HepG2 (cell line): Measurements from ENCODE around the gene P2RY6. TPM values are rescaled to one million over a fixed set of nuclear protein-coding genes. Genes with fewer than 3 reads are reported as not detected.

Experiments used
- BCL3 ChIP-seq: sonication (generic); formaldehyde crosslinking; IDR thresholded peaks from 2 replicates; pipeline ENCODE4 v1.5.1; 2020; ENCODE audit warnings: mild to moderate bottlenecking, missing genetic modification reagents, moderate library complexity
- BCL6 ChIP-seq: IDR thresholded peaks from 2 replicates; pipeline ENCODE4 v1.6.1; 2016; ENCODE audit warnings: missing genetic modification reagents, missing compliant biosample characterization
- DMAP1 ChIP-seq: IDR thresholded peaks from 2 replicates; pipeline ENCODE4 v1.6.1; 2016
- ELF3 ChIP-seq: IDR thresholded peaks from 2 replicates; pipeline ENCODE4 v1.6.1; 2016; ENCODE audit warnings: missing genetic modification reagents, missing compliant biosample characterization
- FOXM1 ChIP-seq: sonication (generic); formaldehyde crosslinking; IDR thresholded peaks from 2 replicates; pipeline ENCODE4 v1.5.0; 2020; ENCODE audit warnings: missing genetic modification reagents
- GATAD2A ChIP-seq: IDR thresholded peaks from 2 replicates; pipeline ENCODE4 v1.6.1; 2016
- HNF4A ChIP-seq: sonication (generic); formaldehyde crosslinking; IDR thresholded peaks from 2 replicates; pipeline ENCODE4 v1.4.0; 2020; ENCODE audit warnings: missing genetic modification reagents
- KDM4B ChIP-seq: sonication (generic); formaldehyde crosslinking; IDR thresholded peaks from 2 replicates; pipeline ENCODE4 v1.4.0; 2020; ENCODE audit warnings: missing genetic modification reagents
- MYC ChIP-seq: sonication (generic); formaldehyde crosslinking; IDR thresholded peaks from 2 replicates; pipeline ENCODE4 v1.9.0; 2021; ENCODE audit warnings: missing genetic modification reagents, borderline replicate concordance
- SMAD9 ChIP-seq: sonication (generic); formaldehyde crosslinking; IDR thresholded peaks from 2 replicates; pipeline ENCODE4 v1.5.1; 2020; ENCODE audit warnings: mild to moderate bottlenecking, missing genetic modification reagents
- SMC3 ChIP-seq: IDR thresholded peaks from 2 replicates; pipeline ENCODE4 v1.6.1; 2011; ENCODE audit warnings: low read length, improper control_type of control experiment
- SOX6 ChIP-seq, 2 experiments: fragments of 450-650 bp in 1 of 2; sonication (generic) in 1 of 2; formaldehyde crosslinking in 1 of 2; IDR thresholded peaks; 2 replicates each; pipeline versions ENCODE4 v1.4.0 to v1.6.1; 2017 to 2020; ENCODE audit warnings: antibody characterized with exemption in 1 of 2, mild to moderate bottlenecking in 1 of 2, missing genetic modification reagents in 1 of 2
- SP1 ChIP-seq, 2 experiments: fragments of 450-650 bp in 1 of 2; sonication (generic) in 1 of 2; formaldehyde crosslinking in 1 of 2; IDR thresholded peaks; 2 replicates each; pipeline versions ENCODE4 v1.4.0 to v1.6.1; 2016 to 2020; ENCODE audit warnings: missing genetic modification reagents in 1 of 2
- SRSF1 ChIP-seq: fragments of 200-400 bp; formaldehyde crosslinking; optimal IDR thresholded peaks from 2 replicates; pipeline ENCODE3; 2017; ENCODE audit warnings: mild to moderate bottlenecking, low read depth, low read length, moderate library complexity
- TBL1XR1 ChIP-seq: fragments of 150-350 bp; IDR thresholded peaks from 2 replicates; pipeline ENCODE4 v1.6.1; 2014; ENCODE audit warnings: borderline replicate concordance, low read length; ENCODE audit not compliant: partially characterized antibody
- TOE1 ChIP-seq: sonication (generic); formaldehyde crosslinking; IDR thresholded peaks from 2 replicates; pipeline ENCODE4 v1.4.0; 2020; ENCODE audit warnings: mild to moderate bottlenecking, missing genetic modification reagents
- USF2 ChIP-seq, 2 experiments: sonication (generic) in 1 of 2; formaldehyde crosslinking in 1 of 2; IDR thresholded peaks; 2 replicates each; pipeline versions ENCODE4 v1.5.1 to v1.6.1; 2011 to 2020; ENCODE audit warnings: borderline replicate concordance in 1 of 2, low read depth in 1 of 2, low read length in 1 of 2, mild to moderate bottlenecking in 1 of 2, missing genetic modification reagents in 1 of 2, moderate library complexity in 1 of 2
- ZBED4 ChIP-seq: sonication (generic); formaldehyde crosslinking; IDR thresholded peaks from 2 replicates; pipeline ENCODE4 v1.4.0; 2020; ENCODE audit warnings: missing genetic modification reagents, borderline replicate concordance
- ZNF383 ChIP-seq: sonication (generic); formaldehyde crosslinking; IDR thresholded peaks from 2 replicates; pipeline ENCODE4 v1.4.0; 2020; ENCODE audit warnings: missing genetic modification reagents, mild to moderate bottlenecking, borderline replicate concordance
- ZNF430 ChIP-seq: sonication (generic); formaldehyde crosslinking; IDR thresholded peaks from 2 replicates; pipeline ENCODE4 v1.9.0; 2021; ENCODE audit warnings: mild to moderate bottlenecking, missing genetic modification reagents
- ZNF564 ChIP-seq: sonication (generic); formaldehyde crosslinking; IDR thresholded peaks from 2 replicates; pipeline ENCODE4 v1.8.1; 2023; ENCODE audit warnings: mild to moderate bottlenecking, missing genetic modification reagents
- ZSCAN25 ChIP-seq: sonication (generic); formaldehyde crosslinking; IDR thresholded peaks from 2 replicates; pipeline ENCODE4 v1.8.0; 2022; ENCODE audit warnings: mild to moderate bottlenecking, missing genetic modification reagents
- ZSCAN9 ChIP-seq: IDR thresholded peaks from 2 replicates; pipeline ENCODE4 v1.6.1; 2016; ENCODE audit warnings: borderline replicate concordance
- polyA plus RNA-seq, 8 experiments: library from polyadenylated mRNA; depleted of rRNA in 3 of 8; stranded (reverse) in 7 of 8; unstranded in 1 of 8; fragments of >200 nt; fragmentation: Illumina TruSeq in 4 of 8; extraction: Trizol in 4 of 8; gene quantifications; 2 replicates each; pipeline versions ENCODE4 v1.2.1 to v1.2.3, GENCODE V29; 2011 to 2016; ENCODE audit warnings: low read depth in 4 of 8, missing spikeins in 1 of 8, mixed read lengths in 1 of 8; ENCODE audit not compliant: insufficient read depth in 1 of 8
- total RNA-seq, 5 experiments: library from RNA; depleted of rRNA; stranded (reverse); fragments of >200 nt; fragmentation: Illumina TruSeq; extraction: Trizol; gene quantifications; 2 replicates each; pipeline ENCODE4 v1.2.3, GENCODE V29; 2016; ENCODE audit warnings: low read depth in 1 of 5

The P2RY6 gene
- total and polyA plus RNA-seq, 2 of the 13 experiments (the other 11 are each of a cell fraction or from before 2014, with no cell fraction given), result 0.09 to 0.29 TPM

GRCh38 chr11:73314117-73314961 is 42.2 kb downstream of the P2RY6 start (continued):
- no peak for TF ChIP-seq ZSCAN9 (CRISPR knock-in tag)
- TF ChIP-seq HNF4A, result peak; percentile 50
- no peak for TF ChIP-seq TOE1
- no peak for TF ChIP-seq TBL1XR1
- TF ChIP-seq SRSF1, result no peak
- TF ChIP-seq USF2 (IDR thresholded peaks at IDR 0.05; ENCODE audit: low read depth, low read length), result no peak
- TF ChIP-seq USF2 (CRISPR knock-in tag; IDR thresholded peaks at IDR 0.05; ENCODE audit: borderline replicate concordance), result no peak
- TF ChIP-seq ZNF383 (CRISPR knock-in tag), result no peak
- 0 out of 2 replicates have a peak, but pooled peaks have one; percentile 62 for TF ChIP-seq KDM4B (CRISPR knock-in tag)
- peak; percentile 70 for TF ChIP-seq ELF3 (CRISPR knock-in tag)
- no peak for TF ChIP-seq ZBED4 (CRISPR knock-in tag)
- TF ChIP-seq GATAD2A (CRISPR knock-in tag), result peak; percentile 52; the same call in 1 of the 2 replicates
- no peak for TF ChIP-seq SMC3
- TF ChIP-seq BCL6 (CRISPR knock-in tag), result peak; percentile 57
- peak; percentile 68; the same call in 1 of the 2 replicates for TF ChIP-seq ZNF430
- 0 out of 2 replicates have a peak, but pooled peaks have one; percentile 30 for TF ChIP-seq DMAP1 (CRISPR knock-in tag)
- no peak for TF ChIP-seq SOX6 (IDR thresholded peaks at IDR 0.05)
- peak; percentile 61; the same call in 1 of the 2 replicates for TF ChIP-seq SOX6 (CRISPR knock-in tag; IDR thresholded peaks at IDR 0.05)
- 0 out of 2 replicates have a peak, but pooled peaks have one; percentile 26 for TF ChIP-seq MYC
- TF ChIP-seq ZNF564 (CRISPR knock-in tag), result no peak; the same call in 1 of the 2 replicates
- no peak for TF ChIP-seq SMAD9 (CRISPR knock-in tag)
- no peak for TF ChIP-seq FOXM1
- no peak for TF ChIP-seq SP1 (IDR thresholded peaks at IDR 0.05)
- TF ChIP-seq SP1 (CRISPR knock-in tag; IDR thresholded peaks at IDR 0.05), result peak; percentile 44; the same call in 1 of the 2 replicates
- TF ChIP-seq BCL3 (CRISPR knock-in tag), result no peak
- TF ChIP-seq ZSCAN25 (CRISPR knock-in tag), result peak; percentile 59; the same call in 1 of the 2 replicates
